A549 (cell line): ENCODE data around the gene GLIS1.

Source experiments
- BHLHE40 ChIP-seq: IDR thresholded peaks from 2 replicates; pipeline ENCODE4 v1.6.1; 2012; ENCODE audit warnings: low read depth, low read length, inconsistent platforms
- CBX8 ChIP-seq: fragments of 200-600 bp; sonication (generic); IDR thresholded peaks from 2 replicates; pipeline ENCODE4 v1.6.1; 2016
- CTCF ChIP-seq: fragments of >200 bp; sonication (Bioruptor Twin); formaldehyde crosslinking; IDR thresholded peaks from 3 replicates; pipeline ENCODE4 v1.5.1; 2016
- EP300 ChIP-seq, 2 experiments: fragments of >200 bp; sonication (Bioruptor Twin); formaldehyde crosslinking; IDR thresholded peaks; 2 replicates in 1 of 2; 3 replicates in 1 of 2; pipeline ENCODE4 v1.6.1; 2016 to 2017
- KDM1A ChIP-seq: fragments of 200-600 bp; sonication (generic); IDR thresholded peaks from 2 replicates; pipeline ENCODE4 v1.6.1; 2016; ENCODE audit warnings: low read depth, mild to moderate bottlenecking
- MAFK ChIP-seq: fragments of 450-650 bp; IDR thresholded peaks from 2 replicates; pipeline ENCODE4 v1.6.1; 2014; ENCODE audit not compliant: partially characterized antibody
- MYC ChIP-seq: IDR thresholded peaks from 2 replicates; pipeline ENCODE4 v1.6.1; 2012; ENCODE audit warnings: mild to moderate bottlenecking, inconsistent platforms, low read length, improper control_type of control experiment, borderline replicate concordance
- POLR2A ChIP-seq: IDR thresholded peaks from 2 replicates; pipeline ENCODE4 v1.6.1; 2012; ENCODE audit warnings: mild to moderate bottlenecking, low read length
- RAD21 ChIP-seq, 2 experiments: fragments of >200 bp in 1 of 2; sonication (Bioruptor Twin) in 1 of 2; formaldehyde crosslinking in 1 of 2; IDR thresholded peaks in 1 of 2; conservative IDR thresholded peaks in 1 of 2; 2 replicates in 1 of 2; 3 replicates in 1 of 2; pipeline ENCODE4 v1.6.1; 2012 to 2018; ENCODE audit warnings: inconsistent platforms in 1 of 2

- no peak for TF ChIP-seq RAD21 (conservative IDR thresholded peaks at IDR 0.05 in 1 of 2, IDR thresholded peaks at IDR 0.05 in 1 of 2)
- no peak for TF ChIP-seq CBX8
- no peak for TF ChIP-seq KDM1A
- TF ChIP-seq CTCF = no peak
- TF ChIP-seq EP300 (IDR thresholded peaks at IDR 0.05) = no peak
- TF ChIP-seq MYC = no peak
- no peak for TF ChIP-seq MAFK
- no peak for TF ChIP-seq BHLHE40
- TF ChIP-seq POLR2A = no peak
Observed at GRCh38 chr1:53581476-53581875, 157.5 kb downstream of the GLIS1 start.
